Activated naive CD8-positive, alpha-beta T cell treated with anti-CD3 and anti-CD28 coated beads for 36 hours (primary cell): Measurements from ENCODE around the gene SLC16A13. TPM values are rescaled to one million over a fixed set of nuclear protein-coding genes. Genes with fewer than 3 reads are reported as not detected.
A peak's percentile ranks its signal among the peaks of the same experiment; 100 is the strongest.
"Not testable (repeated sequence)": the region's sequence is repeated elsewhere in the genome, so short reads cannot be mapped to it uniquely, and the experiment has no call there.

Experiments used
- DNase-seq: peaks from one replicate; pipeline ENCODE4 v3.0.0; 2021
- H3K27ac Mint-ChIP-seq: one replicate; pipeline ENCODE4 v1.8.0; 2022; ENCODE audit warnings: mild to moderate bottlenecking, moderate library complexity, mixed read lengths
- H3K27me3 Mint-ChIP-seq: one replicate; pipeline ENCODE4 v1.8.0; 2022; ENCODE audit warnings: mild to moderate bottlenecking, mixed read lengths
- H3K36me3 Mint-ChIP-seq: one replicate; pipeline ENCODE4 v1.8.0; 2021; ENCODE audit warnings: mild to moderate bottlenecking, mixed read lengths
- H3K4me1 Mint-ChIP-seq: one replicate; pipeline ENCODE4 v1.8.0; 2021; ENCODE audit warnings: mixed read lengths
- H3K4me3 Mint-ChIP-seq: one replicate; pipeline ENCODE4 v1.8.0; 2022; ENCODE audit warnings: mild to moderate bottlenecking, moderate library complexity, mixed read lengths
- H3K9me3 Mint-ChIP-seq: one replicate; pipeline ENCODE4 v1.8.0; 2022; ENCODE audit warnings: mixed read lengths
- total RNA-seq, 2 experiments: library from RNA; stranded (reverse); gene quantifications; one replicate each; pipeline ENCODE4 v1.2.3, GENCODE V29; 2021

Gene SLC16A13, protein sequence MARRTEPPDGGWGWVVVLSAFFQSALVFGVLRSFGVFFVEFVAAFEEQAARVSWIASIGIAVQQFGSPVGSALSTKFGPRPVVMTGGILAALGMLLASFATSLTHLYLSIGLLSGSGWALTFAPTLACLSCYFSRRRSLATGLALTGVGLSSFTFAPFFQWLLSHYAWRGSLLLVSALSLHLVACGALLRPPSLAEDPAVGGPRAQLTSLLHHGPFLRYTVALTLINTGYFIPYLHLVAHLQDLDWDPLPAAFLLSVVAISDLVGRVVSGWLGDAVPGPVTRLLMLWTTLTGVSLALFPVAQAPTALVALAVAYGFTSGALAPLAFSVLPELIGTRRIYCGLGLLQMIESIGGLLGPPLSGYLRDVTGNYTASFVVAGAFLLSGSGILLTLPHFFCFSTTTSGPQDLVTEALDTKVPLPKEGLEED
- total RNA-seq = 1 to 10 TPM; 5.2 to 6.2 TPM

DNA sequence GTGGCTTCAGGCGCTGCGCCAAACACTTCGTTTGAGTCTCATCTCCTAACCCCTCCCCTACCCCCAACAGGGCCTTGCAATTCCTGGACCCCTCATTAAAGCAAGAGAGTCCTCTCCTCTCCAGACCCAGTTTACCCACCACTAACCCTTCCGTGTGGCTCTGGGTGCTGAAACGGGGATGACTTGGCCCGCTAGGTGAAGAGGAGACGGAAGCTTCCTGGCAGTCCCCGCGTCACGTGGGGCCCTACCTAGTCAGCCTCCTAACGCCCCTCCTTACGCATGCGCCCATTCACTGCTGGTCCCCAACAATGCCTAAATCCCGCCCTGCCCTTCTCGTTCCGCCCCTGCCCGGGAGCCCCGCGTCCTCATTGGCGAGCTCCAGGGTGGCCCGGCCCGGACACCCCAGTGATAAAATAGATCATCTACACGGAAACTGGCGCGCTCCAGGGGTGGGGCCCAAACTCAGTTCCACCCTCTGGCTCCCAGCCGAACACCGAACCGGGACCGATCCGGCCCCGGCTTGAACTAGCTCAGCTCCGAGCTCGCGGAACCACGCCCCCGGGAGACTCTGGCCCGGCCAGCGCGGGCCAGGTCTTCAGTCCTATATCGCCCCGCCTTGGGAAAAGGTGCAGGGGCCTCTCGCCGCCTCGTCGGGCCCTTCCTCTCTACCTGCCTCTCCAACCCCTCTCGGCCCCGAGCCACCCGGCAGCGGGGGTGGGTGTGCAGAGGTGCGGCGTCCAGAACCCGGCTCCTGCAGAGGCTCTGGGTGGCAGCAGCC is at the start of gene SLC16A13:
Gene SLC16A13 (plus strand): TSS at position 425 of the 778 bp plus-strand sequence. CDS start 368 bp downstream, outside the sequence.
- H3K4me3 Mint-ChIP-seq = peak within 1 kb of the TSS; percentile 93
- peaks cover 1% of the 10 kb centered on the region for H3K9me3 Mint-ChIP-seq
- DNase-seq = peak; percentile 98
- H3K36me3 Mint-ChIP-seq = peaks cover 5% of the 10 kb centered on the region
- no peaks in the 10 kb centered on the region for H3K27me3 Mint-ChIP-seq
- peak within 1 kb of the TSS; percentile 98 for H3K27ac Mint-ChIP-seq
- peaks cover 37% of the 10 kb centered on the region for H3K4me1 Mint-ChIP-seq

DNA sequence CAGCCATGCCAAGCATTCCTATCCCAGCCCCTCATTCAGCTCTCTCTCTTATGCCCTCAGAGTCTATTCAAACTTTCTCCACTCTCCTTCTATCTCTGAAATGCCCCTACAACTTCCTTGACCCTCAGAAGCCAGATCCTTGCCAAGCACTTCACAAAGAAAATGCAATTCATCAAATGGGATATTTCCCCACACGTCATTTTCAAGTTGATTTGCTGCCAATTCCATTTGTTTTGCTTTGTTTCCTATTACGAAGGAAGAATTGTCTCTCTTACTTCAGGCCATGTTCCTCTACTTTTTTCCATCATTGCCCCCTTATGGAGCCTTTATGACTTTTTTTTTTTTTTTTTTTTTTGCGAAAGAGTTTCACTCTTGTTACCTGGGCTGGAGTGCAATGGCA is 49.1 kb upstream of the SLC16A13 start:
- no peaks in the 10 kb centered on the region for H3K4me1 Mint-ChIP-seq
- H3K4me3 Mint-ChIP-seq = no peak overlapping the region
- H3K27me3 Mint-ChIP-seq = no peaks in the 10 kb centered on the region
- no peaks in the 10 kb centered on the region for H3K36me3 Mint-ChIP-seq
- no peak for DNase-seq
- no peaks in the 10 kb centered on the region for H3K9me3 Mint-ChIP-seq
- H3K27ac Mint-ChIP-seq = no peak overlapping the region

DNA sequence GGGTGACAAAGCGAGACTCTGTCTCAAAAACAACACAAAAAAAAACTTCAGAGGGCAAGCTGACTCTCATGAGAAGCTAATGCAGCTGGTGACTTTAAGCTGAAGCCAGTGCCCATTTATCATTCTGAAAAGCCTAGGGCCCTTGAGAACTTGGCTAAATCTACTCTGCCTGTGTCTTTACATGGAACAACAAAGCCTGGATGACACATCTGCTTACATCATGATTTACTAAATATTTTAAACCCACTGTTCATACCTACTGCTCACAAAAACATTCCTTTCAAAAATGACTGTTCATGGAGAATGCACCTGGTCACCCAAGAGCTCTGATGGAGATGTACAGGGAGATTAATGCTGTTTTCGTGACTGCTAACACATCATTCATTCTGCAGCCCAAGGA is 46.0 kb upstream of the SLC16A13 start:
- Mint-ChIP-seq H3K27me3 (no peaks in the 10 kb centered on the region), H3K4me1 (no peaks in the 10 kb centered on the region), H3K36me3 (no peaks in the 10 kb centered on the region), H3K9me3 (no peaks in the 10 kb centered on the region), H3K4me3 (no peak overlapping the region), H3K27ac (no peak overlapping the region)
- no peak for DNase-seq

DNA sequence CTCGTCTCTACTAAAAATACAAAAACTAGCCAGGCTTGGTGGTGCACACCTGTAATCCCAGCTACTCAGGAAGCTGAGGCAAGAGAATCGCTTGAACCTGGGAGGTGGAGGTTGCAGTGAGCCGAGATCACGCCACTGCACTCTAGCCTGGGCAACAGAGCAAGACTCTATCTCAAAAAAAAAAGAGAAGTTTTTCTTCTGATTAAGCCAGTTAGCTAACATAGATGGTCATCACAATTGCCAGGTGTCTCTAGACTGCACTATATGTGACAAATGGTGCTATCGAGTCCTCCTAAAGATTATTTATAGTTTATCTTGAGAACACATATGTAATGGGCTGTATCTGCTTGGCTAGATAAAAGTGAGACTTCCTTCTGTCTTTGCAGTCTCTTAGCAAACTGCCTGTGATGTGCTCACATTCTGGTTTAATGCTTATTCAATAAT is 42.2 kb upstream of the SLC16A13 start:
- H3K27ac Mint-ChIP-seq = not testable (repeated sequence)

DNA sequence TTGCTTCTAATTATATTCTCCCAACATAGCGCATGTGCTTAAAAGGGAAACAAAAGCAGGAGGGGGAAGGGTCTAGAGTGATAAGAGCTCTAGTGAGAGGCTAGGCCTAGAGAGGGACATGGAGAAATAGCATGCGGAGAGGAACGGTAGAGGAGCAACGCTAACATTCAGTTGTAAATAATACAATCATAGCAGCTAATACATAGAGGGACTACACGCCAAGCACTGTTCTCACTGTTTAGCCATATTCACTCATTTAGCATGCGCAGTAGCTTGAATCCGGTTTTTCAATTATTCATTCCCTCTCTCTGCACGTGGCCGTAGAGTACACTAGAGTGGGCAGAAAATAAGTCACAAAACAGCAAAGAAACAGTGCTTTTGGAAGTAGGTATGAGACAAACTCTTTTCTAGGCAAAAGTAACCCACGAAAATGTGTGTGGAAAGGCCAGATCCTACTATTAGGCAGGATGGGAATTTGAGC is 41.7 kb upstream of the SLC16A13 start:
- Mint-ChIP-seq H3K36me3 (peaks cover 9% of the 10 kb centered on the region), H3K4me1 (no peaks in the 10 kb centered on the region), H3K27me3 (no peaks in the 10 kb centered on the region), H3K9me3 (no peaks in the 10 kb centered on the region), H3K27ac (no peak overlapping the region), H3K4me3 (no peak overlapping the region)
- DNase-seq = no peak

More for the DNA sequence above, 42.2 kb upstream of the SLC16A13 start:
- H3K36me3 Mint-ChIP-seq, DNase-seq, H3K9me3 Mint-ChIP-seq, H3K4me1 Mint-ChIP-seq, H3K27me3 Mint-ChIP-seq, H3K4me3 Mint-ChIP-seq: not testable (repeated sequence)

DNA sequence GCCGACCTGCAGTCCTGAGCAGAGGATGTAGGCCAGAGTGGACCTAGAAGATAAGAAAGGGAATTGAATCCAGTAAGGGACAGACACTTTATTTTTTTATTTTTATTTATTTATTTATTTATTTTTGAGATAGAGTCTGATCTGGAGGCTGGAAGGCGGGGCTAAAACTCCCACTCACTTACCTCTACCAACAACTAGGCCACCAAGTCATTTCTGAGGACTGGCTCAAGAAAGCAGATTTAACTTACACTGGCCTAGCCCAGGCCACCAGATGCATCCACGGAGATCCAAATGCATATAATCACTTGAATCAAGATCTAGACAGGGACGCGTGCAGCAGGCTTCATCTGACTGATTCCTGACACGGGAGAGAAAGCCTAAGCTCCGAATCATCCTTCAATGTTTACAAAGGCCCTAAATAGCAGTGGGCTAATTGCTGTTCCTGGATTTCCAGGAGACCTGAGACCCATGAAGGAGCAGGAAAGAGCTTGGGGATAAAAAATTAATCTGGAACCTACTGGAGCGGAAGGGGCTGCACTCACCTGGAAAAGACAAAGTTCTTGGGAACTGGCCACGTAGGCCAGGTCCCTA is 41.1 kb upstream of the SLC16A13 start:
- no peak overlapping the region for H3K27ac Mint-ChIP-seq
- DNase-seq = no peak
- no peaks in the 10 kb centered on the region for H3K4me1 Mint-ChIP-seq
- no peaks in the 10 kb centered on the region for H3K9me3 Mint-ChIP-seq
- no peak overlapping the region for H3K4me3 Mint-ChIP-seq
- H3K36me3 Mint-ChIP-seq = peaks cover 11% of the 10 kb centered on the region
- no peaks in the 10 kb centered on the region for H3K27me3 Mint-ChIP-seq

DNA sequence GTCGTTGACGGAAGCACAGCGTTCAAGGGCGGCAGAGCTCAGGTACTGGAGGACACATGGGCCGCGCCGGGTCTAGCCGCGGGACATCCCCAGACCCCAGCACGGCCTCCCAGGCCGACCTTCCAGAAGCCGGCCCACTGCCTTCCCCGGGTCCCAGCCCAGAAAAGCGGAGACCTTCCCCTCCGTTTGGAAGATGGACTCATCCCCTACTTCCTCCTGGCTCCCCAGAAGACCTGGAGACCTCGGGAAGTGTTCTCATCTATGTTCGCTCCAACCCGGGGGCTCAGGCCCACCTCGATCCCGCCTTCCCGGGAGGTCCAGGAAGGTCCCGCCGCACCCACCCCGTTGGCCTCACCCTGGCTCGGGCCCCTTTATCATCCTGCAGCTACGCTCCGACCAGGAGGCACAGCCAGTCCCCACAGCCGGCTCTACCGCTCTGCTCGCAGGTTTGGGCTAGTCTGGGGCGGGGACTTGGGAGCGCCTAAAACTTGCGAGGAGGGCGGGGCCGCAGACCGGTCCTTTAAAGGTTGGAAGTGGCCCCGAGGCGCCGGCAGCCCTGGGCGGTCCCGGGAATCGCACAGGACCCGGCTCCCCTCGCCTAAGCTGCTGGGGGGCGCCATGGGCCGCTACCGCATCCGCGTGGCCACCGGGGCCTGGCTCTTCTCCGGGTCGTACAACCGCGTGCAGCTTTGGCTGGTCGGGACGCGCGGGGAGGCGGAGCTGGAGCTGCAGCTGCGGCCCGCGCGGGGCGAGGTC is 40.1 kb upstream of the SLC16A13 start, which contains the start of gene ALOX12:
Gene ALOX12 (plus strand): TSS at position 550 of the 756 bp plus-strand sequence. CDS start 69 bp downstream, at position 619.
- H3K4me1 Mint-ChIP-seq = no peaks in the 10 kb centered on the region
- H3K9me3 Mint-ChIP-seq = no peaks in the 10 kb centered on the region
- DNase-seq = no peak
- H3K36me3 Mint-ChIP-seq = peaks cover 11% of the 10 kb centered on the region
- H3K27me3 Mint-ChIP-seq = no peaks in the 10 kb centered on the region
- no peak within 1 kb of the TSS for H3K4me3 Mint-ChIP-seq
- no peak within 1 kb of the TSS for H3K27ac Mint-ChIP-seq

DNA sequence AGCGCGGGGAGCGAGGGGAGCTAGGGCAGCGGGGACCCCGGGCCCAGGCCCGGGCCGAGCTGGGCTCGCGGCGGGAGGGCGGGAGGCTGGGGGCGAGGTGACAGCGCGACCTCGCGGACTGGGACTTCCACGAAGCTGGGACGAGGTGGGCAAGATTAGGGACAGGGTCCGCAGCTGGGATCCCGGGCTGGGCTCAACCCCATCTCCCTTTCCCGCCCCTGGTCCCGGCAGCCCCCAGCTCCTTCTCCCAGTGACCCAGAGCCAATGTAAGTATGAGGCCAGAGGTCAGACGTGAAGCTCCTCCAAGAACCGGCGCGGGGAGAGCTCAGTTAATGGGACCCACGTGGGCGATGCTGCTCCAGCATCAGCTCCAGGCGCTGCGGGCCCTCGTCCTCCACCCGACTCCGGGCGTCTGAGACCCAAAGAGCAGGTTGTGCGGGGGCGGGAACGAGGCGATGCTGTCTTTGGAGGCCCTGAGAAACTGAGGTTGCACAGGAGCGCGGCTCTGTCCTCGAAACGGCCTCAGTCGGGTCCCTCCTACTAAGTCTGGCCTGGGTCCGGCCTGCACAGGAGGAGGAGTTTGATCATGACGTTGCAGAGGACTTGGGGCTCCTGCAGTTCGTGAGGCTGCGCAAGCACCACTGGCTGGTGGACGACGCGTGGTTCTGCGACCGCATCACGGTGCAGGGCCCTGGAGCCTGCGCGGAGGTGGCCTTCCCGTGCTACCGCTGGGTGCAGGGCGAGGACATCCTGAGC is 39.4 kb upstream of the SLC16A13 start:
- no peak overlapping the region for H3K27ac Mint-ChIP-seq
- no peaks in the 10 kb centered on the region for H3K9me3 Mint-ChIP-seq
- no peaks in the 10 kb centered on the region for H3K27me3 Mint-ChIP-seq
- peaks cover 12% of the 10 kb centered on the region for H3K36me3 Mint-ChIP-seq
- no peaks in the 10 kb centered on the region for H3K4me1 Mint-ChIP-seq
- H3K4me3 Mint-ChIP-seq = no peak overlapping the region
- DNase-seq = no peak

DNA sequence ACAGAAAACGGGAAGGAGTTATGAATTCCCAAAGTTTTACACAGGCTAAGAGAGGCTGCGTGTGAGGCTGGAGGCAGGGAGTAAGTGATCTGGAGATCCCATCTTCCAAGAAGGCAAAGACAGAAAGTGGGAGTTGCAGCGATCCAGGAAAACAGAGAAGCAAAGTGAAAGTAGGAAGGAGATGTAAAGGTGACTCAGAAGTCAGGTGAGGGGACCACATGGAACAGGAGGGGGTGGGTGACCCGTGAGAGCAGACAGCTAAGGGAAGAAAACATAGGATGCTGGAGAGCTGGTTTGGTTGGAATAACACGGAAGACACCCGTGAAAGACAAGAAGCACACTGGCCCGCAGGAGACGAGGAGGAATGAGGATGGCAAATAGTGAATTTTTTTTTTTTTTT is 38.6 kb upstream of the SLC16A13 start:
- no peak overlapping the region for H3K27ac Mint-ChIP-seq
- H3K27me3 Mint-ChIP-seq = no peaks in the 10 kb centered on the region
- H3K4me3 Mint-ChIP-seq = no peak overlapping the region
- H3K36me3 Mint-ChIP-seq = peaks cover 13% of the 10 kb centered on the region
- no peak for DNase-seq
- H3K9me3 Mint-ChIP-seq = no peaks in the 10 kb centered on the region
- no peaks in the 10 kb centered on the region for H3K4me1 Mint-ChIP-seq

DNA sequence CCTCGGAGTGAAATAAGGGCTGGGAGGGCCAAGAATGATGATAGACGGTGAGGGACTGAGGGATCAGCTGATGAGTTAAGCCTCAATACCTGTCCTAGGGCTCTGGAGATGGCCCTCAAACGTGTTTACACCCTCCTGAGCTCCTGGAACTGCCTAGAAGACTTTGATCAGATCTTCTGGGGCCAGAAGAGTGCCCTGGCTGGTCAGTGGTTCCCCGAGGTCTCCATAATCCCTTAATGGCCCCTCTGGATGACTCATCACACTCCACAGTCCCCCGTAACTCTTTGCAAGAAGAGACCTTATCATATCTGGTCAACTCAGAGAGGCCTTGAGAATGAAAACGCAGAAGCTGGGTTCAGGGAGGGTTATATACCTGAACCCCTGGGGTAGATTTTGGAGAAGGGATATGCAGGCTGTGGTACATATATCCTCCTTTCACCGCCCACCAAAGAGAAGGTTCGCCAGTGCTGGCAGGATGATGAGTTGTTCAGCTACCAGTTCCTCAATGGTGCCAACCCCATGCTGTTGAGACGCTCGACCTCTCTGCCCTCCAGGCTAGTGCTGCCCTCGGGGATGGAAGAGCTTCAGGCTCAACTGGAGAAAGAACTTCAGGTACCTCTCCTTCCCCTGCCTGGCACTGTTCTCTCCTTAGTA is 36.8 kb upstream of the SLC16A13 start:
- Mint-ChIP-seq H3K9me3 (no peaks in the 10 kb centered on the region), H3K36me3 (peaks cover 13% of the 10 kb centered on the region), H3K27me3 (no peaks in the 10 kb centered on the region), H3K4me3 (no peak overlapping the region), H3K4me1 (no peaks in the 10 kb centered on the region), H3K27ac (no peak overlapping the region)
- no peak for DNase-seq

DNA sequence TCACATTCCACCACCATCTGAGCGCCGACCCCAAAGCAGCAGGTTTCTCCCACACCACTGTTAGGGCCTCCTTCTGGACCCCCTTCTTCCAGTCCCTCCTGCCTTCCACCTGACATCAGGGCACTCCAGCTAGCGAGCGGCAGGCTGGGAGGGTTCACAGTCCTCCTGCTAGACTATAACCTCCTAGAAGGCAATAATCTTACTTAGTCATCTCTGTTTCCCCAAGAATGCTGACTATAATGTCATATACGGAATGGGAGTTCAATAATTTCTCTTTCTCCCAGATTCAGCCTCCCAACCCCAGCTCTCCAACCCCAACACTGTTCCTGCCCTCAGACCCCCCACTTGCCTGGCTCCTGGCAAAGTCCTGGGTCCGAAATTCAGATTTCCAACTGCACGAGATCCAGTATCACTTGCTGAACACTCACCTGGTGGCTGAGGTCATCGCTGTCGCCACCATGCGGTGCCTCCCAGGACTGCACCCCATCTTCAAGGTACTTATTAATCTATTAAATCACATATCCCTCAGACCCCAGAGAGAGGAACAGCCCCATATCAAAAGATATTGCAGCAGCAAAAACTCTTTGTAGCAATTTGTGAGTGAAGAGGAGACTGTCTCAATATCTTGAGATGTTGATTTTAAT is 34.4 kb upstream of the SLC16A13 start:
- no peaks in the 10 kb centered on the region for H3K27me3 Mint-ChIP-seq
- H3K36me3 Mint-ChIP-seq = peaks cover 13% of the 10 kb centered on the region
- peak; percentile 21 for DNase-seq
- no peak overlapping the region for H3K27ac Mint-ChIP-seq
- no peak overlapping the region for H3K4me3 Mint-ChIP-seq
- H3K4me1 Mint-ChIP-seq = peaks cover 3% of the 10 kb centered on the region
- no peaks in the 10 kb centered on the region for H3K9me3 Mint-ChIP-seq

DNA sequence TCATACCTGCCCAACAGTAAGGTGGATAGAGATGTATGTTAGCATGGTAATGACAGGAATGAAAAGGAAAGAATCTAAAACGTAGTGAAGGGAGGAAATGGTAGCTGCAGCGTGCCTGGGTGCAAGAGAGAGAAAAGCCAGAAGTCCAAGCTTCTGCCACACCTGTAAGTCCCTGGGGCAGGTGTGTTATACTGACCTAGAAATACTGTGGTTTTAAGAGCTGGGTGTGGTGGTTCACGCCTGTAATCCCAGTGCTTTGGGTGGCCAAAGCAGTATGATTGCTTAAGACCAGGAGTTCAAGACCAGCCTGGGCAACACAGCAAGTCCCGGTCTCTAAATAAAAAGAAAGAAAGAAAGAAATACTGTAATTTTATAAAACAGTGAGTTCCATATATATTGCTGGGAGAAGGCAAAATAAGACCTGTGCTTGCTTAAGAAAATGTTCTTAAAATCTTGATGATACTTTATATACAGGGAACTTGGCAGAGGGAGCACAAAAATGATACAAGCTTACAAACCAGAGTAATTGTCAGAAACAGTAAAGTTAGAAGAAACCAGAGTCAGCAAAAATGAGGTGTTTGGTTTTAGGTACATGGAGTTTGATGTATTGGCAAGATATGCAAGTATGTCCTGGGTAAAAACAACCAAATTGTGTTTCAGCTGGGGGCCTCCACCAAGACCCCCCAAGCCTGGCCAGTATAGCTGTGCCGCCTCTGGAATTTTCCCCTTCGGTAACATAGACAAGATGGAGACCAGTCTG is 33.3 kb upstream of the SLC16A13 start:
- Mint-ChIP-seq H3K27me3 (no peaks in the 10 kb centered on the region), H3K36me3 (peaks cover 8% of the 10 kb centered on the region), H3K27ac (no peak overlapping the region), H3K4me3 (no peak overlapping the region), H3K4me1 (peaks cover 6% of the 10 kb centered on the region), H3K9me3 (no peaks in the 10 kb centered on the region)
- DNase-seq = no peak

DNA sequence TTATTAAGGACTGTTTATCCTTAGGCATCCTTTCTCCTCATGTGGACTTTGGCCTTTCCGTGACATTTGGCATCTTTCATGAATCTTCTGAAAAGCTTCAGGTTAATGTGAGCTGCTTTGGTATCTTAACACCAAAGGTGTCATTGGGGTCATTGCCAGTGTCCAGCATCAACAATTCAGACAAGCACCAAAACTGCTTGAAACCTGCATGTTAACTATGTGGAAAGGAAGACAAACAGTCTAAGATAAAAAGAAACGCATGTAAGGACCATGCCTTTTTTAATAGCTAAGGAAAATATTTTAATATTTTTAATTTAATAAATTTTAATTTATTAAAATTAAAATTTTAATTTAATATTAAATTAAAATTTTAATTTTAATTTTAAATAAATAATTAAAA is 32.1 kb upstream of the SLC16A13 start:
- DNase-seq = no peak
- Mint-ChIP-seq H3K4me3 (no peak overlapping the region), H3K36me3 (peaks cover 4% of the 10 kb centered on the region), H3K9me3 (no peaks in the 10 kb centered on the region), H3K27ac (no peak overlapping the region), H3K4me1 (peaks cover 13% of the 10 kb centered on the region), H3K27me3 (no peaks in the 10 kb centered on the region)
